Inferior parietal cortex (tissue), 1 donor: ENCODE data around the gene NANS.
"Not testable (repeated sequence)": the region's sequence is repeated elsewhere in the genome, so short reads cannot be mapped to it uniquely, and the experiment has no call there.

Experiments used
- DNase-seq: peaks from one replicate; pipeline ENCODE4 v3.0.0-alpha.2; 2016; ENCODE audit errors: extremely low spot score

The NANS gene

DNA sequence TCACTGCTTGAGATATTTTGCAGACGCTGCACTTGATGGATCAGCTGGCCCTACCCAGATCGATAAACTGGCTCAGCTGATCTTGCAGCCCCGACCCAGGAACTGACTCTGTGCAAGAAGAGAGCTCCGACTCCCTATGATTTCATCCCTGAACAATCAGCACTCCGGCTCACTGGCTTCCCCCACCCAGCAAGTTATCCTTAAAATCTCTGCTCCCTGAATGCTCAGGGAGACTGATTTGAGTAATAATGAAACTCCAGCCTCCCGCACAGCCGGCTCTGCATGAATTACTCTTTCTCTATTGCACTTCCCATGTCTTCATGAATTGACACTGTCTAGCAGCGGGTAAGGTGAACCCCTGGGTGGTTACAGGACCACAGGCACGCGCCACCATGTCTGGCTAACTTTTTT, 16.9 kb upstream of the NANS start:
- DNase-seq: no peak

DNA sequence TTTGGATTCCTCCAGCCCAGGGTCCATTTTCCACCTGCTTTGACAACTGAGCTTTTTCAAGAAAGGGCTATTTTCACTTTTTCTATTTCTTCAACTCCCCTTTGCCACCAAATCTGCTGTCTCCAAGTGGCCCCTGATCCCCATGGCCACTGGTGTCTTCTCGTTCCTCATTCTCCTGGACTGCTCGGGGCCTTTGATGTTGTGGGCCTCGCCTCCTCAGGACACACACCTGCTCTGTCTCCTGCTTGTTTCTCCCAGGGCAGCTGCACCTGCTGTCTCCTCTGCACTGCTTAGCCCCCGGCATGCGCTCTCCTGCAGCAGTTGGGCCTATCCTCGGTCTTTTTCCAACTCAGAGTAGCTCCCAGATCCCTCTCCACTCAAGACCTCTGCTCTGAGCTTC, 16.3 kb upstream of the NANS start:
- DNase-seq: no peak

DNA sequence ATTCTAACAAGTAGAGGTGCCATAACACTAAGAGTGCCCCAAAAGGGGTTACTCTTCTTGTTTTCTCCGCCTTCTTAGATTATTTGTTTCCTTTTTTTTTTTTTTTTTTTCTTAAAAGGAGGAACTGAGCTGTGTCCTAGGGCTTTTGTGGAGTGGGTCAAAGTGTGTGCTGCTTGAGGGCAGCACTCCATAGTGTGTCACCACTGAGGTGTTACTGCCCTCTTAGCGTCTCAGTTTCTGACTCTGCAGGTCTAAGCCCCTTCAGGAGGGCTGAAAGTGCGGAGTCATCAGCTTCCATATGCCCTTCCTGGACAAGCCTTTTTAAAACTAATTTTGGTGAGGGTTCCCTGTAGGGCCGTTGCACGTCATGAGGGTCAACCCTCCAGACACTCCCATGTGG, 12.6 kb upstream of the NANS start:
- no peak for DNase-seq

DNA sequence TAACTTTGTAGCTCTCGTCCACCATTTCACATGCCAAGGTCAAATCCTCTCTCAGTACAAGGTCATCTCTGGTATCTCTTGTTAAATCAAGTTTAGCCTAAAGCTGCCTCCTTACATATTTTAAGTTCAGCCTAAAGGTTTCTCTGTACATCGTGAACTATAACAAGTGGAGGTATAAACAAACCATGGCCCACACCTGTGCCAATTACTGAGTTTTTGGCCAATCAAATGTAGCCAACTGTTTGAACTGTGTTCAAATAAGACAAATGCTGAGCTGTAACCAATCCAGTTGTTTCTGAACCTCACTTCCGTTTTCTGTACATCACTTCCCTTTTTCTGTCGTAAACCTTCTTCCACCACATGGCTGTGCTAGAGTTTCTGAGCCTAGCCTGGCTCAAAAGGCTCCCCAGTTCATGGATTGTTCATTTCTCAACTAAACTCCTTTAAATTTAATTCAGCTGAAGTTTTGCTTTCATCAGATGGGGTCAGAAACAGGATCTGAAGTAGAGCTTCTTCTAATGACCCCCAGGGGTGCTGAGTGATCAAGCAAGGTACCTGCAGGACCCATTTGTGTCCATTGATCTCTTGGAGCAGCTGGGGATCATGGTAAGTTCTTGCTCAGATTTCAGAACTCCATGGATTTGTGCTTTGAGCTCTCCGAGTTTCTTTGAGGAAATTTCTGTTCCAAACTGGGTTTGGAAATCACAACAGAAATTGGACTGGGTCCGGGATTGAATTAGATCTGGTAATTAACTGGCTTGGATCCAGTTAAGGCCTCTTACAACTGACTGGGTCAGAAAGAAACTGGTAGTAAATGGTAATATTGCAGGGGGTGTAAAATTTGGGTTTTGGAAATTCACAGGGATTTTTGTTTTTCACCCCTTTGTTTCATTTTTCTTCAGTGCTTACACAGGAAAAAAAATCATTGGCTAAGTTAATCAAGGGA, 11.0 kb upstream of the NANS start:
- DNase-seq: peak; percentile 26

DNA sequence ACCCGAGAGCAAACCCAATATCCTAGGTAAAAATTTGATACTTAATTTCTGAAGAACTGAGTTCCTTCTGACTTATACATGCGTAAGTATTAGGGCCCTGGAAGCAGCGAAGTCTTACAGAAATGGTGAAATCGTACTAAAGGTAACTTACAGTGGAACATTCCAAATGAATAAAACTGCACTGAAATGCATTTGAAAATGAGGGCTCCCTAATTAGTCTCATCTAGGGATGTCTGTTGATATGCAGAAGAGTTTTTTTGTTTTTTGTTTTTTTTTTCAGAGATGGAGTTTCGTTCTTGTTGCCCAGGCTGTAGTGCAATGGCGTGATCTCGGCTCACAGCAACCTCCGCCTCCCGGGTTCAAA, 10.4 kb upstream of the NANS start:
- no peak for DNase-seq

DNA sequence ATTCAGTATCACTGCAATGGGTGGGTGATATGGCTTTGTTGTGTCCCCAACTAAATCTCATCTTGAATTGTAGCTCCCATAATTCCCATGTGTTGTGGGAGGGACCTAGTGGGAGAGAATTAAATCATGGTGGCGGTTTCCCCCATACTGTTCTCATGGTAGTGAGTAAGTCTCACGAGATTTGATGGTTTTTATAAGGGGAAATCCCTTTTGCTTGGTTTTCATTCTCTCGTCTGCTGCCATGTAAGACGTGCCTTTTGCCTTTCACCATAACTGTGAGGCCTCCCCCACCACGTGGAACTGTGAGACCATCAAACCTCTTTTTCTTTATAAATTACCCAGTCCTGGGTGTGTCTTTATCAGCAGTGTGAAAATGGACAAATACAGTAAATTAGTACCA, 9.5 kb upstream of the NANS start:
- DNase-seq: no peak

DNA sequence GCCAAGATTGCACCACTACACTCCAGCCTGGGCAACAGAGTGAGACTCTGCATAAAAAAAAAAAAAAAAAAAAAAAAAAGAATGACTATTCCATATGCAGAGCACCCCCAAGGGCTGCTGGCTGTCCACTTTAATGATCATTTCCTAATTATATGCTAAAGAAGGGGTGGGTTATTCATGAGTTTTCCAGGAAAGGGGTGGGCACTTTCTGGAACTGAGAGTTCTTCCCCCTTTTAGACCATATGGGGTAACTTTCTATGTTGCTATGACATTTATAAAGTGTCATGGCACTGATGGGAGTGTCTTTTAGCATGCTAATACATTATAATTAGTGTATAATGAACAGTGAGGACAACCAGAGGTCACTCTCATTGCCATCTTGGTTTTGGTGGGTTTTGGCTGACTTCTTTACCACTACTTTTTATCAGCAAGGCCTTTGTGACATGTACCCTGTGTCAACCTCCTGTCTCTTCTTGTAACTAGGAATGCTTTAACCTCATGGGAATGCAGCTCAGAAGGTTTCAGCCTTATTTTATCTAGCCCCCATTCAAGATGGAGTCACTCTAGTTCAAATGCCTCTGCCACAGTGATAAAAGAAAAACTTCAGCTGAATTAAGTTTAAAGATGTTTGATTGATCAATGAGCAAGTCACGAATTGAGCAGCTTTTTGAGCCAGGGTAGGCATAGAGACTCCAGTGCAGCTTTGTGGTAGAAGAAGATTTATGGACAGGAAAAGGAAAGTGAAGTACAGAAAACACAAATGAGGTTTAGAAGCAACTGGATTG, 7.1 kb upstream of the NANS start:
- no peak for DNase-seq

DNA sequence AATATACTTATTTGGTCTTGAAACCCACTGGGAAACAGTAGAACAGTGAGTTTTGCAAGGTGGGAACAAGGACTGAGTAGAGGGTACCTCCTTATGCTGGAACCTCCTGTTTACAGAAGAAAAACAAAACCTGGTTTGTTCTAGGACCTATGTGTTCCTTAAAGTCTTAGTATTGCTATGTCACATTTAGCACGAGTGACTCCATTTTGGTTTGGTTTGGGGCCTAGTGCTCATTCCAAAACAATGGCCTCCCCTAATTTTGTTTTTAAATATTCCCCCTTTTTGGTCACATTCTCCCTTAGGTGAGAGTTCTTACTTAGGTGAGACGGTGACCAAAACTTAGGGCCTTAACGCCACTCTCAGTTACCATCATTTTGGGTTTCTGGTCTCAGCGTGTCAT, 6.2 kb upstream of the NANS start:
- DNase-seq: no peak

DNA sequence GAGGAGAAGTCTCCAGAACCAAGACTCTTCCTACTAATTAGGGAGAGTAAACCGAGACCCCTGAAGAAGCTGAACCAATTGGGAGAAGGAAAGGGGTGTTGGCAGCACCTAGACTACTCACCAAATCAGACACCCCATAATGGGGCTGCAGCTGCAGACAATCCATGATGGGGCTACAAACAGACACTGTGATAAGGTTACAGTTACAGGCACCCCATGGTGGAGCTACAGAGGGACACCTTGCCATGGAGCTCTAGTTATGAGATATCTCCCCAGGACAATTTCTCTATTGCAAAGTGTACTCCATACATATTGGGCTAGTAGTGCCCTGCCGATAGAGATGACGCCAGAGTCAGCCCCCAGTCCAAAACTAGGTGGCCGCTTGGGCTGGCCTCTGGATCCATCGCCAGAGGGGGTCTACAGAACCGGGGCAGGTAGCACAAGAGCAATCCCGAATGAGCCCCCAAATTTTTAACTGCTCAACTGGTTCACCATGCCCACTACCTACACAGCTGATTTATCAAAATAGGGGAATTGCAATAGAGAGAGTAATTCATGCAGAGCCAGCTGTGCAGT, 2.1 kb upstream of the NANS start:
- no peak for DNase-seq

DNA sequence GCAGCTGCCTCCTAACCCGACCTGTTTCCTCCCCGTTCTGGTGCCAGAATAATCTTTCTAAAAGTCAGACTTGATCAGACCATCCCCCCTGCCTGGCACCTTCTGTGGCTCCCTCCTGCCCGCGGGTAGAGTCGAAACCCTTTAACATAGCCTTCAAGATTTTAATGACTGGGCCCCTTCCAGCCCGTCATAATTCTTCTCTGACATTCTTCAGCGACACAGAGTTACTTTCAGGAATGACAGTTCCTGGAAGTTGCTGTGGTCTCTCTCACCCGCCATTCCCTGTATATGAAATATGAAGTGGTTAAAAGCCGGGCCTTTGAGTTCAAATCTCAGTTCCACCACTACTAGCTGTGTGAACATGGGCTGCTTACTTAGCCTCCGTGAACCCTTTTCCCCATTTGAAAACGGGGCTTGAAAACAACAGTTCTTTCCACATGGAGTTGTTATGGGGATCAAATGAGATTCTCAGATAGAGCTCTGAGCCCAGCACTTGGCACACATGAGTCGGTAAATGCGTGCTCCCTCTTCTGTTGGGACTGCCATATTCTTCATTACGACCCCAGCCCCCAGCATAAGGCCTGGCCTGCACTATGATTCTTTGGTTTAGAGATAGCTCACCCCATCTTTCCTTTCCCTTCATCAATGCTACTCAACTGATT, 737 bp downstream of the NANS start:
- DNase-seq: peak; percentile 26

DNA sequence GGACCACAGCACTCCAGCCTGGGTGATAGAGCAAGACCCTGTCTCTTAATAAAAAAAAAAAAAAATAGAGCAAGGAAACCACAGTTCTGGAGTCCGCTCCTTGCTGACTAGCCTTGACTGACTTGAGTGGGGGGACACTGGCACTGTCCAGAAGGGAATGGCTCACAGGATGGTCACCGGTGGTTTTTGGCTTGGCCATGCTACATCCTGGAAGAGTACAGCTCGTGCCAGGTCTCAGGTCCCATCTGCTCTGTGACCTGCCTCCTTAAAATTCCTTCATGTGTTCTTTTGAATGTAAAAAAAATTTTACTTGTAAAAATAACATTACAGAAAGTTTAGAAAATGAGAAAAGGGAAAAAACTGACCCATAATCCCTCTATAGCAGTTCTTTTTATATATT, 5.6 kb downstream of the NANS start:
- DNase-seq: no peak

DNA sequence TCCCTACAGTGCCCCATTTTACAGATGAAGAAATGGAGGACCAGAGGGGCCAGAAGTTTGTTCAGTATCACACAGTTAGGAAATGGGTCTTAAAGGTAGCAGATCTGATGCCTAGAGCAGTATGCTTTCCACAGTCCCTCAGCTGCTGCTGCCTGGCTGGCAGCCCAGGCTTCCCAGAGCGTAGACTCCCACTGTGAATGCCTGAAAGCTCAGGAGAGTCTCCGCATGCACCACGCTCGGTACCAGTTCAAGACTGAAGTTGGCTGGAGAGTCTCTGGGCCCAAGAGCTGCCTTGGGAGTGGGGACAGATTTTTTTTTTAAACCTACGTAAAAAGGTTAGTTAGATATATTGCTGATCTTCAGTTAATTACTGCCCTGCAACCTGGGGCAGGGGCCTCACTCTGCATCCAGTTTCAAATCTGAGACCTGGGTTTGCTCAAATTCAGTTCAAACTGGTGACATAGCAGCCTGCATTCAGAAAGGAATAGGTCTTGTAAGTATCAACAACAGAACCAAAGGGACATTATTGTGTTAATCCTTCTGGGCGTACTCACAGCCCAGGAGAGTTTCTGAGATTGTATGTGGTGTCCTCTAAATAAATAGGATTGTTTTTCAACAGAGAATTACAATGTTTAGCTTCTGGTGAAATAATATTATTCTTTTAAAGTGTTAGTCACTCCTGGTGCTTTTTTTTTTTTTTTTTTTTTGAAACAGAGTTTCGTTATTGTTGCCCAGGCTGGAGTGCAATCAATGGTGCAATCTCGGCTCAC, 8.3 kb downstream of the NANS start:
- DNase-seq: no peak

DNA sequence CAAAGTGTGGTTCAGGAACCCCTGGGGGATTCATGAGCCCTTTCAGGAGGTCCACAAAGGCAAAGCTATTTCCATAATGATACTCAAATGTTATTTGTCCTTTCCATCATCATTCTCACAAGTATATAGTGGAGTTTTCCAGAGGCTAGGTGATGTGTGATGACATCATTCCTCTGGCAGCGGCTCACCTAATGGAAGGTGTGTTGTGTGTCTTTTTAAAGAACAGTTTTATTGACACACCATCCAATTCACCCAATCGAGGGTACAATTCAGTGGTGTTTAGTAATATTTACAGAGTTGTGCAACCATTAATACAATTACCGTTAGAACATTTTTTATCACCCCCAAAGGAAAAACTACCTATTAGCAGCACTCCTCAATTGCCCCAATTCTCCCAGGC, 9.7 kb downstream of the NANS start:
- DNase-seq: no peak

DNA sequence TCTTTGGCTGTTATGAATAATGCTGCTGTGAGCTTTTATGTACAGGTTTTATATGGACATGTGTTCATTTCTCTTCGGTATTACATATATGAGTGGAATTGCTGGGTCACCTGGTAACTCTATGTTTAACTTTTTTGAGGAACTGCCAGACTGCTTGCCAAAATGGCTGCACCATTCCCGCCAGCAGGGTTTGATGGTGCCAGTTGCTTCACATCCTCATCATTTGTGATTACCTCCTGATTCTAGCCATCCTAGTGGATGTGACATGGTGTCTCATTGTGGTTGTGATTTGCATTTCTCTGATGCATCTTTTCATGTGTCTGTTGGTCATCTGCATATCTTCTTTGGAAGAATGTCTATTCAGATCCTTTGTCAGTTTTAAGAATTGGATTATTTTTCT, 10.7 kb downstream of the NANS start:
- no peak for DNase-seq

DNA sequence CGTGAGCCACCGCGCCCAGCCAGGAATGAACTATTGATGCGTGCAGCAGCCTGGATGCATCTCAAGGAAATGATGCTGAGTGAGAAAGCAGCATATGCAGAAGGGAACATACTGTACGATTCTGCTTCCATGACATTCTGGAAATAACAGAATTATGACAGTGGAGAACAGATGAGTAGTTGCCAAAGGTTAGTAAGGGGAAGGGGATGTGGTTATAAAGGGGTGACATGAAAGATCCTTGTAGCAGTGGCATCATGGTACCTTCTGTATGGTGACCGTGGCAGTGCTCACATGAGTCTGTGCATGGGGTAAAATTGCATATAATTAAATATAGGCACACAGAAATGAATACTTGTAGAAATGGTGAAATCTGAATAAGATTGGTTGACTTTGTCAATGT, 13.0 kb downstream of the NANS start:
- no peak for DNase-seq

DNA sequence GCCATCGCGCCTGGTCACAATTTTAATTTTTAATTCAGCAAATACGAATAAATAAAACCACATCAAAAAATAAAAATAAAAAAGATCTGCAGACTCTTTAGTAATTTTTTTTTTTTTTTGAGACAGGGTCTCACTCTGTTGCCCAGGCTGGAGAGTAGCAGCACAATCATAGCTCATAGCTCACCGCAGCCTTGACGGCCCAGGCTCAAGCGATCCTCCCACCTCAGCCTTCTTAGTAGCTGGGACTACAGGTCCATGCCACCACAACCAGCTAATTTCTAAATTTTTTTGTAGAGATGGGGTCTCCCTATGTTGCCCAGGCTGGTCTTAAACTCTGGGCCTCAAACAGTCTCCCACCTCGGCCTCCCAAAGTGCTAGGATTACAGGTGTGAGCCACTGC, 14.2 kb downstream of the NANS start:
- no peak for DNase-seq

DNA sequence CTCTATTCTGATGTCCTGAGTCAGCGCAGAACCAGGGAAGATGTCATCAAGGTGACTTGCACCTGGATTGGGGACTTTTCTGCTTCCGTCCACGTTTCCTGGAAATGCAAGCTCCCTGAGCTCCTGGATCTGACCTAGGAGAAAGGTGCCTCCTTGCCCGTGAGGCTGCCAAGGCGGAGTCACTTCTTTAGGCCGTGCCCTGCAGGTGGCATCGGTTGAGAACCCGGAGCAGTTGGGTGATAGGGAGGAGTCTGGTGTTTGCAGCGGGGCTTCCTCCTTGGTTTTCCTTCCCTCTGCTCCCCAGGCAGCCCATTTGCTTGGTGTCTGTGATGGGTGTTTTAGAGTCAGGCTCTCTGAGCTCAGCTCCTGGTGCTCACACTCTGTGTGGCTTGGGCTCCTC, 15.2 kb downstream of the NANS start:
- no peak for DNase-seq

DNA sequence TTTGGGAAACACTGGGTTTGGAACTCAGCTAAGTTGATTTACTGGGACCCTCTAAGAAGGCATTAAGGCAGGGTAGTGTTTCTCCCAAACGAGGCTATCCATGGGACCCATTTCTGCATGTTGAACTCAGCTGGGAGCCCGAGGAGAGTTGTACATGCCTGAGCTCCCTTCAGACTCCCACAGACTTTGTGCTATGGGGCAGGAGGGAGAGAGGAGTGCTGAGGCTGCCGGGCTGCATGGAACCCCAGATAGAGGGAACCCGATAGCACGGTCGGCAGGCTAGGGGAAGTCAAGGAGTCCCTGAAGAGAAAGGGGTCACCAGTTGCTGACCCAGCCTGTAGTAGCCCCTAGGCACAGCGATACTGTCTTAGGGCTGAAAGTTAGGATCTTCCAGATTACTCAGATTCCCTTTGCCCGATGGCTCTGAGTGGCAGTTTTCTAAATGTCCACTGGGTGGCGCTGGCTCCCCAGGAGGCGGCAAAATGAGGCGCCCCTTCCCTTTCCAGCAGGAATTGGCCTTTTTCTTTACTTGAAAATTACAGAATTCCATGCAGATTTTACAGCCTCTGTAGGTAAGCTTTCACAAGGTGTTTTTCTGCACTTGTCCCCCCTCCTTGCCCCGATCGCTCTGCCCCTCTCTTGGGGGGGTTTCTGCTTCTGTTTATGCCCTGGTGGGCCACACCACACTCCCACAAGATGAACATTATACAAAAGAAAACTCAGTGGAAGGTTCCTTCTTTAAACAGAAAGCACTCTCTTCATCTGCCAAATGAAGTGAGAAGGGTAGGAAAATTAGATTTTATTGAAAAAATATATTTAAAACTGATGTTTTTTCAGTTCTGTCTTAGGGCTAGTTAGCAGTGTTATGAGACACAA, 17.8 kb downstream of the NANS start:
- DNase-seq: peak; percentile 86

DNA sequence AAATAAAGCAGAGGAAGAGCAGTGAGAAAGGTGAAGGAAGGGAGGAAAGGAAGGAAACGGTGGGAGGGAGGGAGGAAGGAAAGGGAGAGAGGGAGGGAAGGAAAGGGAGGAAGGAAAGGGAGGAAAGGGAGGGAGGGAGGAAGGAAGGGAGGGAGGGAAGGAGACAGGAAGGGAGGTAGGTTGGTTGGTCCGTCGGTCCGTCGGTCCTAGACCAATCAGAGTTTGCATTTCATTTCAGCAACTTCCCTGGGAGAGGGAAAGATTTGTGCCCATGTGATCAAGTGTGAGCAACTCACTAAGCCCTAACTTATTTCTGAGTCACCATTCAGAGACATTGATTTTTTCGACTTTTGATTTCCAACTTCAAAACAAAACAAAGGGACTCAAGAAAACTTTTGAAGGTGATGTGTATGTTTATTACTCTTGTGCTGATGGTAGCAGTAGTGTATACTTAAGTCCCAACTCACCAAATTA, 18.8 kb downstream of the NANS start:
- no peak for DNase-seq

DNA sequence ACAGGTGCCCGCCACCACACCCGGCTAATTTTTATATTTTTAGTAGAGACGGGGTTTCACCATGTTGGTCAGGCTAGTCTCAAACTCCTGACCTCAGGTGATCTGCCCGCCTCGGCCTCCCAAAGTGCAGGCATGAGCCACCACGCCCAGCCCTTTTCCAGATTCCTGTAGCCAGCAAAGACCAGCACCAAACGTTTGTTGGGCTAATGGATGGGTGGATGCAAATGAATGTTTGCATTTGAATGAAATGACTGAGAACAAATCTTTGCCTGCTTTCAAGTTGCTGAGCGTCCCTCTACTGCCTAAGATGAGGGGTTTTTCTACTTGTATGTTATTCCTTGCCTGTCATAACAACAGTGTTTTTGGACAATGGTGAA, 20.0 kb downstream of the NANS start:
- DNase-seq: not testable (repeated sequence)
